Metanephros (tissue), 1 donor: ENCODE measurements around the gene ALKBH4. TPM values are rescaled to one million over a fixed set of nuclear protein-coding genes. Genes with fewer than 3 reads are reported as not detected.

Source experiments
- total RNA-seq: library from RNA; depleted of rRNA; stranded (reverse); fragments of >200 nt; gene quantifications from one replicate; pipeline ENCODE4 v1.2.3, GENCODE V29; 2014

The ALKBH4 gene, protein sequence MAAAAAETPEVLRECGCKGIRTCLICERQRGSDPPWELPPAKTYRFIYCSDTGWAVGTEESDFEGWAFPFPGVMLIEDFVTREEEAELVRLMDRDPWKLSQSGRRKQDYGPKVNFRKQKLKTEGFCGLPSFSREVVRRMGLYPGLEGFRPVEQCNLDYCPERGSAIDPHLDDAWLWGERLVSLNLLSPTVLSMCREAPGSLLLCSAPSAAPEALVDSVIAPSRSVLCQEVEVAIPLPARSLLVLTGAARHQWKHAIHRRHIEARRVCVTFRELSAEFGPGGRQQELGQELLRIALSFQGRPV
- total RNA-seq, result 19.9 TPM

DNA sequence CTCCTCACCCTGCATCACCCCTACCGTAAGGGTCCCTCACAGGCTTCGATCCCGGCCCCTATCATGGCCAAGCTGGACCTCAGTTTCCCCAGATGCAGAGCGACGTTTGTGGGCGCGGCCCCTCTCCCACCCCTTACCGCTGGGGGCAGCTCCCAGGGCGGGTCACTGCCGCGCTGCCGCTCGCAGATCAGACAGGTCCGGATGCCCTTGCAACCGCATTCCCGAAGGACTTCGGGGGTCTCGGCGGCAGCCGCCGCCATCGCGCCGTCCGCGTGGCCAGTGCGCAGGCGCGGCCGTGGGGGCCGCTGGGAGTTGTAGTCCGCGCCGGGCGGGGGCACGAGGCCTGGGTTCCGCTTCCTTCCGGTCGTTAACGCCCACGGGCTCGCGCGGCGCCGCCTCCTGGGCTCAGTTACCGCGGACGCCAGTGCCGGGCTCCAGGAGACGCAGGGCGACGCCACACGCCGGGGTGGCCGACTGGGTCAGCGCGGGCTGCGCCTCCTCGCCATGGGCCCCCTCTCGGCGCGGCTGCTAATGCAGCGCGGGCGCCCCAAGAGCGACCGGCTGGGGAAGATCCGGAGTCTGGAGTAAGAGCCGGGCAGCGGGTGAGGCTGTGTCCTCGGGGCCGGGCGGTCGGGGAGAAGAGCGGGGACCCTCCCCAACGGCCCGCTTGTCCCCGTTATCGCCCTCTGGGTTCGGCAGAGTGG is at the start of gene ALKBH4, which contains the start of gene LRWD1:
Gene ALKBH4 (minus strand): TSS at position 287 of the 704 bp plus-strand sequence. CDS start 27 bp downstream, at position 260.
Gene LRWD1 (plus strand): TSS at position 408 of the 704 bp plus-strand sequence. CDS start 97 bp downstream, at position 505.

DNA sequence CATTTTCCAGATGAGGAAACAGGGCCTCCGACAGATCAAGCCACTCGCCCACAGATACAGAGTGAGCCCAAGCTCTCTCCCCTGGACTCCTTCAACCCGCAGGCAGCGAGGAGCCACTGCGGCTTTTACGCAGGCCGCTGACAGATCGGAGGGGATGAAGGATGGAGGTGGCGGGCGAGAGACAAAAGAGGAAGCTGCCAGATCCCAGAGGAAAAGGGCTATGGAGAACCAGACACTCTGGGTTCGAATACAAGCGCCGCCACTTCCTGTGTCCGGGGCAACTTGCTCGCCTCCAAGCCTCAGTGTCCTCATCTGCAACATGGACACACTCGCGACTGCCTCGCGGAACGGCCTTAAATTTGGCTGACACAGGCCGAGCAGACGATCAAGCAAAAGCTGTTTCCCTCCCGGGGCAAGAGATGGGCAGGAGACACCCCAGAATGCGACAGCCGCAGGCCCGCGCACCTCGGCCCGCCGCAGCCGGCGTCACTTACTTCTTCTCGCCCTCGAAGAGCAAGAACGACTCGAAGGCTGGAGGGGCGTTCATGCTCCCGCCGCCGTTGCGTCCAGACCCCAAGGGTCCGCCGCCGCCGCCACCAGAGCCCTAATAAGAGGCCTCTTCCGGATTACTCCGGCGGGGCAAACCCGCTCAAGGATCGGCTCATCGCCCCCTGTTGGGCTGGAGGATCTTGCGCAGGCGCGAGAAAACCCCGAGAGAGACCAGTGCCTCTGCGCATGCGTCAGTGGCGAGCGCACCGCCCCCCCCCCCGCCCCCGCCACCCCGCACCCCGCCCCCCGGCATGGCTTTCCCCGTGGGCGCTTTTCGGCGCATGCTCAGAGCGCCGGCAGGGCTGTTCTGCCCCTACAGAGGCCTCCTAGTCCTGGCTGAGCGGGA is 13.9 kb upstream of the ALKBH4 start, which contains the start of gene POLR2J:
Gene POLR2J (minus strand): TSS at position 609 of the 895 bp plus-strand sequence. CDS start 62 bp downstream, at position 547.

DNA sequence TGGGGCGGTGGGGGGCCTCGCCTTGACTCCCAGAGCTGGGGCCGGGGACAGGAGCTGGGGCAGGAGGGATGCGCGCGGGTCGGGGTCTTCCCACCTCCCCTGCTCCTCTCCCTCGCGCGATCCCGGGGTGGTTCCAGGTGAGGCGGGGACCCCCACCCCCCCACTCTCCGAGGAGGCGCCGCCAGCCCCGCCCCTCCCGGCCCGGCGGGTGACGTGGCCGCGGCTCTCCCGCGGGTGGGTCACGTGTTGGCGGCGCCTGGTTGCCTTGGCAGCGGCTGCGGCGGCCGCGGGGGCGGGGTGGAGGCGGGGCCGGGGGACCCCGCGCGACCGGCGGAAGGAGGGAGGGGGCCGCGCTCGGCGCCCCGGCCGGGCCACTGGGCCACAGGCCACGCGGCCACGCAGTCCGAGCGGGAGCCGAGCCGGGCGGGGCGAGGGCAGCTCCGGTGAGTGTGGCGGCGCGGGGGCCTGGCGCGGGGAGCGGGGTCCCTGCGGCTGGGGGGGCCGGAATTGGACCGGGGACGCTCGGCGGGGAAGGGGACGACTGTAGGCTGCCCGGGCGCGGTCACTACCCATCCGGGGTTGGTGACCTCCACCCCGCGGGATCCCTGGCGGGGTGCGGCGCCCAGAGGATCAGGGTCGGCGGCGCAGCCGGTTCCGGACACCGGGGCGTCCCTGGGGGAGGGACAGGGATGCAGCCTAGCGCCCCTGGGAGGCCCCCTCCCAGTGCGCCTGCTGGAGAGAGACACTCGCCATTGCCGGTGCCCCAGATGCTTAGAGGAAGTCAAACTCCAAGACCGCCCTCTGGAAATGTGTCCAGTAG is 31.2 kb downstream of the ALKBH4 start, which contains the start of gene ORAI2:
Gene ORAI2 (plus strand): TSS at position 357 of the 820 bp plus-strand sequence. CDS start 5,382 bp downstream, outside the sequence.

Other genes with a start within 250 kb of the ALKBH4 start
- gene SH2B2, start 178.0 kb downstream of the ALKBH4 start, total RNA-seq, result 12.2 TPM
- gene SPDYE6, start 108.4 kb downstream of the ALKBH4 start, total RNA-seq, result not detected
- gene PRKRIP1, start 68.5 kb downstream of the ALKBH4 start, total RNA-seq, result 41.7 TPM
- 29.8 TPM for gene ORAI2, start 31.3 kb downstream of the ALKBH4 start, total RNA-seq
- gene LRWD1, start 121 bp upstream of the ALKBH4 start, total RNA-seq, result 21.9 TPM
- 22.0 TPM for gene POLR2J, start 14.1 kb upstream of the ALKBH4 start, total RNA-seq
- 18.7 TPM for gene RASA4B, start 52.9 kb upstream of the ALKBH4 start, total RNA-seq
- 17.8 TPM for gene UPK3BL2, start 78.8 kb upstream of the ALKBH4 start, total RNA-seq
- gene SPDYE2, start 86.4 kb upstream of the ALKBH4 start, total RNA-seq, result not detected
- gene POLR2J3, start 107.7 kb upstream of the ALKBH4 start, total RNA-seq, result 48.5 TPM
- 55.5 TPM for gene RASA4, start 151.9 kb upstream of the ALKBH4 start, total RNA-seq
- 41.7 TPM for gene UPK3BL1, start 177.9 kb upstream of the ALKBH4 start, total RNA-seq
- not detected for gene SPDYE2B, start 185.5 kb upstream of the ALKBH4 start, total RNA-seq
- 4.4 TPM for gene POLR2J2, start 206.8 kb upstream of the ALKBH4 start, total RNA-seq